ENCODE results near the gene FCF1.
A peak's percentile ranks its signal among the peaks of the same experiment; 100 is the strongest.

FCF1 gene

DNA sequence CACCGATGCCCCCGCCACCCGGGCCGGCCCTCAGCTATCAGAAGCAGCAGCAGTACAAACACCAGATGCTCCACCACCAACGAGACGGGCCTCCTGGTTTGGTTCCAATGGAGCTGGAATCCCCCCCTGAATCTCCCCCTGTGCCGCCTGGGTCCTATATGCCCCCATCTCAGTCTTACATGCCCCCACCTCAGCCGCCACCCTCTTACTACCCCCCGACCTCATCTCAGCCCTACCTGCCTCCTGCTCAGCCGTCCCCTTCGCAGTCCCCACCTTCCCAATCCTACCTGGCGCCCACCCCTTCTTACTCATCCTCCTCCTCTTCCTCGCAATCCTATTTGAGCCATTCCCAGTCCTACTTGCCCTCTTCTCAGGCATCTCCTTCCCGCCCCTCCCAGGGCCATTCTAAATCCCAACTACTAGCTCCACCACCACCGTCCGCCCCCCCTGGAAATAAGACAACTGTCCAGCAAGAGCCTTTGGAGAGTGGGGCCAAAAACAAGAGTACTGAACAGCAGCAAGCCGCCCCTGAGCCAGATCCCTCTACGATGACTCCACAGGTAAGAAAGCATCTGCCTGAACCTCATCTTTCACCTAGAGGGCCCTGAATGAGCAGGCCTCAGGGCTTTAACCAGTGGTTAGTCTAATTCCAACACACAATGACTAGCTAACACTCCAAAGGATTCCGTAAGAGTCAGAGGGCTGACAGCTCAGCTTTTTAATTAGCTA, 51.0 kb downstream of the FCF1 start:
- peak; percentile 45 for DNase-seq (ENCODE audit: low spot score)

DNA sequence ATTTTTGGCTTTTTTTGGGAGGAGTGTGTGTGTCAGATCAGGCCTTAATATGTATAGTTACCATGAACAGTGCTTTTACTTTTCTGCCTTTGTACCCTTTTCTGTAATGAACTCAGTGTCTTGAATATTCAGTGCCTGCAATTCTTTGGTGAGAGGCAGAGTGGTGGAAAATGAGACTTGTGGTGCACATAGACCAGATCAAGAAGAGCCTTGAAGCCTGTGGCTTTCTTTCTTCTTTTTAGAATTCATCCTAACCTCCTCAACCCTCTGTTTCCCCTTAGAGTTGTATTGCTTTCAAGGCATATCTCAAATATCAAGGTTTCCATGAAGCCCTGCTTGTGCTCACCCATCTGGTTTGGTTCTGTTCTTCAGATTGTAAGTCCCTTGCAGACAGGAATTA, 52.8 kb downstream of the FCF1 start:
- no peak for DNase-seq (ENCODE audit: low spot score)

DNA sequence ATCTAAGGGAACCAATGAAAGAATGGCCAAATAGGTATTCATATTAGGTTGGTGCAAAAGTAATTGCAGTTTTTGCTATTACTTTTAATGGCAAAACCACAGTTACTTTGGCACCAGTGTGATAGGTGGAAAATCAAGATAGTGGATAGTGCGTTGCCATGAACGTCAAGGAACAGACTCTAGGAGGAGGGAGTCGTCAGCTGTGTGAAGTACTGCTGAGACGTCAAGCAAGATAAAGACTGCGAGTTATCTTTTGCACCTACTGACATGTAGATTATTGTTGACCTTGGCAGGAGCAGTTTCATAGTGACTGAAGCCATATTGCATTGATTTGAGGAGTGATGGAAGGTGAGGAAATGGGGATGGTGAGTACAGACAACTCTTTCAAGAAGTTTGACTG, 58.5 kb downstream of the FCF1 start:
- no peak for DNase-seq (ENCODE audit: low spot score)

DNA sequence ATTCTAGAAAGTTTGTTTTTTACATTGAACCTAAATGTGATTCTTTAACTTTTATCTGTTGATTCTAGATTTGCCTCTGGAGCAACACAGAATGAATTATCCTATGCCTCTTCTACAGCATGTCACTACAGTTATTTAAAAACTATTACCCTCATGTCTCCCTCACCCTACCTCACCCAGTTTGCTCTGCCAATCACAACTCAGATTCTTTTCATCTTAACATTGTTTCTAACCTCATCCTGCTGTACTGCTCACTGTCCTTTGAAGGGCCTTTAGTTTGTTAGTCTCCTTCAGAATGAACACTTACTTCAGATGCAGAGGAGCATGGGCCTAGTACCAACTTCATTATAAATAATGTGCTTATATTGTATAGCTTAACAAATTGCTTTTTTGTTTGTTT, 71.7 kb downstream of the FCF1 start:
- DNase-seq (ENCODE audit: low spot score), result no peak

DNA sequence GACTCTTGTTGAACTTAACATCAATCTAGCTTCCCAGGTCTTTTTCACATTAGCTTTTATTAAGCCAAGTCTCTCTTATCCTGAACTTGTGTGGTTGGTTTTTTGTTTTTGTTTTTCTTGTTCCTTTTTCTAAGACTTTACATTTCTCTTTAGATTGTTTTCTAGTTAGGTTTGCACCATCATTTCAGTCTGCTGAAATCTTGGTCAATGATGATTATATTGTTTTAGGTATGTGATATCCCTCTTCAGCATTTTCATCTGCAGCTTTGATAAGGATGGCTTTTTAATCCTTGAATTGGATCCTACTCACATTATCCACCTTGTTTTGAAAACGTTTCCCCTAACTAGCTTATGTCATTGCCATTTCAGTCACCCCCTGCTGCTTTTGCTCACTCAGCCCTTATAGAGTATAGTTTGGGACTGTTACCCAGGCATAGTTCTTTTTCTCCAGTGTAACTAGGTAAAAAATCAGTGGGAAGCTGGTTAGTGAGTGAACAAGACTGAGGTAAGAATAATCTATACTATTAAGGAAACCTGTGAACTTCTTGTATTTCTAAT, 72.2 kb downstream of the FCF1 start:
- no peak for DNase-seq (ENCODE audit: low spot score)

DNA sequence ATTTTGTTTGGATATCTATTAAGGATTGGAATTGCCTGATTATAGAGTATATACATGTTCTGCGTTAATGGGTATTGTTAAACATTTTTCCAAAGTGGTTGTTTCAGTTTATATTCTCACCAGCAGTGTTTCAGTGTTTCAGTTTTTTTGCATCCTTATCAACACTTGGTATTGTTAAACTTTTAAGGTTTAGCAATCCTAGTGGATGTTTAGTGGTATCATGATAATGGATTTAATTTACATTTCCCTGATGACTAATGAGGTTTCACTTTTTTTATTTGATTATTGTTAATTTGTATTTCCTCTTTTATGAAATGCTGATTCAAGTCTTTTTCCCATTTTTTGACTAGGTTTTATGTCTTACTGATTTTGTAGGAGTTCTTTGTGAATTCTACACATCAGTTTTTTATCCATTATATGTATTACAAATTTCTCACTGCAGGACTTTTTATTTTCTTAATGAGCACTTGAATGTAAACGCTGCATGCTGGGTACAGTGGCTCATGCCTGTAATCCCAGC, 73.9 kb downstream of the FCF1 start:
- DNase-seq (ENCODE audit: low spot score), result no peak
